KMS-11 (cell line): Measurements from ENCODE around the gene P2RY8.

ENCODE experiments used
- H2AFZ ChIP-seq: fragments of 200-600 bp; sonication (generic); 2 replicates; pipeline ENCODE4 v1.6.1; 2016; ENCODE audit warnings: antibody characterized with exemption, mixed run types, low read depth
- H3K27ac ChIP-seq: fragments of 200-600 bp; sonication (generic); 2 replicates; pipeline ENCODE4 v1.6.1; 2016; ENCODE audit warnings: mild to moderate bottlenecking, mixed run types
- H3K27me3 ChIP-seq: fragments of 200-600 bp; sonication (generic); 2 replicates; pipeline ENCODE4 v1.6.1; 2017; ENCODE audit warnings: mild to moderate bottlenecking, low read depth, mixed run types, moderate library complexity; ENCODE audit not compliant: insufficient read depth
- H3K36me3 ChIP-seq: fragments of 200-600 bp; sonication (generic); 2 replicates; pipeline ENCODE4 v1.6.1; 2017; ENCODE audit warnings: mild to moderate bottlenecking, mixed run types; ENCODE audit not compliant: insufficient read depth
- H3K4me1 ChIP-seq: fragments of 200-600 bp; sonication (generic); 2 replicates; pipeline ENCODE4 v1.6.1; 2016; ENCODE audit warnings: mild to moderate bottlenecking, low read depth, mixed run types; ENCODE audit not compliant: poor library complexity, severe bottlenecking
- H3K4me2 ChIP-seq: fragments of 200-600 bp; sonication (generic); 2 replicates; pipeline ENCODE4 v1.7.0; 2016; ENCODE audit warnings: mild to moderate bottlenecking, mixed run types
- H3K4me3 ChIP-seq: fragments of 200-600 bp; sonication (generic); IDR thresholded peaks from 2 replicates; pipeline ENCODE4 v1.6.1; 2017; ENCODE audit warnings: low read depth, low read length, mixed read lengths; ENCODE audit not compliant: insufficient read depth
- H3K79me2 ChIP-seq: fragments of 200-600 bp; sonication (generic); 2 replicates; pipeline ENCODE4 v1.6.1; 2016; ENCODE audit warnings: low read depth, mixed run types; ENCODE audit not compliant: insufficient read depth
- H3K9ac ChIP-seq: fragments of 200-600 bp; sonication (generic); 2 replicates; pipeline ENCODE4 v1.6.1; 2016; ENCODE audit warnings: mild to moderate bottlenecking, mixed run types
- H4K20me1 ChIP-seq: fragments of 200-600 bp; sonication (generic); 2 replicates; pipeline ENCODE4 v1.6.1; 2016; ENCODE audit warnings: mild to moderate bottlenecking, mixed run types; ENCODE audit not compliant: insufficient read depth
- TF ChIP-seq, protein P1 (sequence below): fragments of 200-600 bp; sonication (generic); conservative IDR thresholded peaks from 2 replicates; pipeline ENCODE4 v1.6.1; 2017; ENCODE audit warnings: low read depth, mild to moderate bottlenecking, antibody characterized with exemption, low read length, moderate library complexity, mixed read lengths

The P2RY8 gene

DNA sequence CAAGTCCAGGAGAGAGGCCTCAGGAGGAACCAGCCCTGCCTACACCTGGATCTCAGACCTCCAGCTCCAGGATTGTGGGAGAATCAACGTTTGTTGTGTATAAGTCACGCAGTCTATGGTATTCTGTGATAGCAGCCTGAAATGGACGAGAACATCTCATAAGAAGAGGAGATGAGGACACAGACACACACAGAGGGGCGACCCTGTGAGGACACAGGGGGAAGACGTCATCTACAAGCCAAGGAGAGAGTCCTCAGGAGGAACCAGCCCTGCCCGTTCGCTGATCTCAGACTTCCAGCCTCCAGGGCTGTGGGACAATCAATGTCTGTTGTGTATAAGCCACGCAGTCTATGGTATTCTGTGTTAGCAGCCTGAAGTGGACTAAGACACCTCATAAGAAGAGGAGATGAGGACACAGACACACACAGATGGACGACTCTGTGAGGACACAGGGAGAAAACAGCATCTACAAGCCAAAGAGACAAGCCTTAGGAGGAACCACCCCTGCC, 20.3 kb downstream of the P2RY8 start:
- H4K20me1 ChIP-seq: no peaks in the 10 kb centered on the region
- H3K9ac ChIP-seq: no peak overlapping the region
- H3K4me1 ChIP-seq: no peaks in the 10 kb centered on the region
- no peak overlapping the region for H3K27ac ChIP-seq
- H3K4me2 ChIP-seq: no peak overlapping the region
- no peaks in the 10 kb centered on the region for H3K36me3 ChIP-seq
- no peaks in the 10 kb centered on the region for H3K27me3 ChIP-seq
- H3K4me3 ChIP-seq: no peak overlapping the region
- H2AFZ ChIP-seq: no peak overlapping the region
- H3K79me2 ChIP-seq: peaks cover 51% of the 10 kb centered on the region
- TF ChIP-seq, protein P1, sequence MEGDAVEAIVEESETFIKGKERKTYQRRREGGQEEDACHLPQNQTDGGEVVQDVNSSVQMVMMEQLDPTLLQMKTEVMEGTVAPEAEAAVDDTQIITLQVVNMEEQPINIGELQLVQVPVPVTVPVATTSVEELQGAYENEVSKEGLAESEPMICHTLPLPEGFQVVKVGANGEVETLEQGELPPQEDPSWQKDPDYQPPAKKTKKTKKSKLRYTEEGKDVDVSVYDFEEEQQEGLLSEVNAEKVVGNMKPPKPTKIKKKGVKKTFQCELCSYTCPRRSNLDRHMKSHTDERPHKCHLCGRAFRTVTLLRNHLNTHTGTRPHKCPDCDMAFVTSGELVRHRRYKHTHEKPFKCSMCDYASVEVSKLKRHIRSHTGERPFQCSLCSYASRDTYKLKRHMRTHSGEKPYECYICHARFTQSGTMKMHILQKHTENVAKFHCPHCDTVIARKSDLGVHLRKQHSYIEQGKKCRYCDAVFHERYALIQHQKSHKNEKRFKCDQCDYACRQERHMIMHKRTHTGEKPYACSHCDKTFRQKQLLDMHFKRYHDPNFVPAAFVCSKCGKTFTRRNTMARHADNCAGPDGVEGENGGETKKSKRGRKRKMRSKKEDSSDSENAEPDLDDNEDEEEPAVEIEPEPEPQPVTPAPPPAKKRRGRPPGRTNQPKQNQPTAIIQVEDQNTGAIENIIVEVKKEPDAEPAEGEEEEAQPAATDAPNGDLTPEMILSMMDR: no peak

DNA sequence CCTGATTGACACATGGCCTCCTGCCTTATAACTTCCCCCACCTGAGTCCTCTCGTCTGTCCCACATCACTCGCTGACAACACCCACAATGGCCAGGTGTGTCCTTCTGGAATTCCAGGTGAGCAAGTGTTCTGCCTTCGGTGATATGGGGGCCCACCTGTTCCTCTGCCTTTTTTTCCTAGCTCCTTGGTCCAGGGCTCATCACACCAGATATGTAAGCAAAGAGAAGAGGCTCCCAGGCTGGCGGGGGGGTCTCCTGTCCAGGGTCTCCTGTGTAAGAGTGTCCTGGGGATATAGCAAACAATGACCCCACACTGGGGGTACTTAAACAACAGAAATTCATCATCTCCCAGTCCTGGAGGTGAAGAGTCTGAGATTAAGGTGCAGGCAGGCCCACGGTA, 25.2 kb downstream of the P2RY8 start:
- Histone ChIP-seq H3K4me2 (no peak overlapping the region), H4K20me1 (peaks cover 8% of the 10 kb centered on the region; the same call in 1 of the 2 replicates), H3K27ac (no peak overlapping the region), H3K9ac (no peak overlapping the region), H3K36me3 (no peaks in the 10 kb centered on the region), H3K4me3 (no peak overlapping the region), H3K79me2 (peaks cover 37% of the 10 kb centered on the region), H2AFZ (no peak overlapping the region), H3K4me1 (peaks cover 5% of the 10 kb centered on the region), H3K27me3 (no peaks in the 10 kb centered on the region)
- TF ChIP-seq, protein P1: no peak

DNA sequence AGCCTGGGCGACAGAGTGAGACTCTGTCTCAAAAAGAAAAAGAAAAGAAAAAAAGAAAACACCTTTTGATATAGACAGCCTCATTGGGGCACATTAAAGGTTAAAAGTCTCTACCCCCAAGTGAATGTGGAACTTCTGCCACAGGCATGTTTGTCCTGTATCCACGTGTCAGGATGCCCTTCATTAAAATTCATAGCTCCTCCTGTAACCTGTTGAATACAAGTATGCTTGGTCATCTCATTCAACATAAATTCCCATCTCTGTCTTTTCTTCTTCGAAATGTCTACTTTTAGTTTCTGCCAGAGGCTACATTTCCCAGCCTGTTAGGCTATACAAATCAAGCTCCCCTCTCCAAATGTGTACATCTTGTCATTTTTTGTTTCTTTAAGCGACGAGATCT, 25.8 kb downstream of the P2RY8 start:
- H3K4me1 ChIP-seq: peaks cover 7% of the 10 kb centered on the region
- no peaks in the 10 kb centered on the region for H3K36me3 ChIP-seq

DNA sequence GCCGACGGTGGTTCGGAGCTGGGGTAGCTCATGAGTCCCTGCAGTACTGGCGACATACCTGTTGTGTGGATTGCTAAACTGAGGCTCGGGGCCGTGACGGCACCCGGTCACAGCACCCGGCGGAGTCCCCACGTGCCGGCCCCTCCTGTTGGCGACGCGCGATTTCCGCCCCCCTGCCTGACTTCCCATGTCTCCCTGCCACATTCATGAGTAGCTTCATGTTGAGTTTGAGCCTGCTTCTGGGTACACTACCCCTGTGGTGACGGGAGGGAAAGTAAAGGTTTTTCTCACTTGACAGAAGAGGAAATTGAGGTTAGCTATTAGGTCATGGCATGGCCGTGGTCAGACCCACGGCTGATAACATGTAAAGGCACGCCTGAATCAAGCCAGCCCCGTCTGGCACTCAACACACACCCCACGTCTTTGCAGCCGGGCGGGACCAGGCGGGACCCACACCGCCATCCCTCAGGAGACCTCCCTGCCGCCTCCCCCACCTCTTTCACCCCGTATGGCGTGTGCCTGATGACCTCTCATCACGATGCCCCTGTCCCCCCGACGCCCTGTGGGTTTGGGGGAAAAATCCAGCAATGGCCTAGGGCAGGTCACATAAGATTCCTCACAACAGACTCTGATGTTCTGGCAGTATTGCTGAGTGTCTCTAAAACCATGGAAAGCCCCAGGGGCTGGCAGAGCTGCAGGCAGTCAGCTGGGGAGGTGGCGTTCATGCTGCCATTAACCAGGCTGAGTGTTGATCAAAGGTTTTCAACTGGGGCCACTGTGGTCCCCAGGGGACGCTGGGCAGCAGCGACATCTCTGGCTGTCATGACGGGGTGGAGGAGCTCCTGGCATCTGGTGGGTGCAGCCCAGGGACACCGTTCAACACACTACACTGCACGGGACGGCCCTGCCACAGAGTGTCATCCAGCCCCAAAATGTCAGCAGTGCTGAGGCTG, 29.2 kb downstream of the P2RY8 start:
- Histone ChIP-seq H3K79me2 (peaks cover 54% of the 10 kb centered on the region), H3K36me3 (no peaks in the 10 kb centered on the region), H3K9ac (no peak overlapping the region), H3K27ac (no peak overlapping the region), H2AFZ (no peak overlapping the region), H3K4me2 (no peak overlapping the region), H3K27me3 (no peaks in the 10 kb centered on the region), H4K20me1 (peaks cover 8% of the 10 kb centered on the region; the same call in 1 of the 2 replicates), H3K4me3 (no peak overlapping the region), H3K4me1 (peaks cover 38% of the 10 kb centered on the region)
- TF ChIP-seq, protein P1: no peak

More for the DNA sequence above, 25.8 kb downstream of the P2RY8 start:
- Histone ChIP-seq H3K79me2 (peaks cover 40% of the 10 kb centered on the region), H2AFZ (no peak overlapping the region), H3K4me3 (no peak overlapping the region), H3K4me2 (no peak overlapping the region), H3K27ac (no peak overlapping the region), H3K27me3 (no peaks in the 10 kb centered on the region), H3K9ac (no peak overlapping the region), H4K20me1 (peaks cover 8% of the 10 kb centered on the region; the same call in 1 of the 2 replicates)
- TF ChIP-seq, protein P1: no peak
